Fibroblast of lung (primary cell): ENCODE results near the gene PHF14. TPM values are rescaled to one million over a fixed set of nuclear protein-coding genes. Genes with fewer than 3 reads are reported as not detected.

ENCODE experiments used
- DNase-seq, 2 donors: peaks; one replicate each; pipeline versions ENCODE4 v3.0.0 to v3.0.0-alpha.2; 2010; ENCODE audit warnings: low read depth in 2 of 2
- H2AFZ ChIP-seq: 2 replicates; pipeline ENCODE4 v1.5.1; 2012; ENCODE audit warnings: low read length, control low read depth, inconsistent platforms
- H3K27ac ChIP-seq: 2 replicates; pipeline ENCODE4 v1.5.1; 2011; ENCODE audit warnings: low read length, control low read depth; ENCODE audit not compliant: insufficient read depth
- H3K27me3 ChIP-seq: 2 replicates; pipeline ENCODE4 v1.5.1; 2011; ENCODE audit warnings: mild to moderate bottlenecking, low read length; ENCODE audit not compliant: control insufficient read depth, insufficient read depth
- H3K36me3 ChIP-seq: 2 replicates; pipeline ENCODE4 v1.5.1; 2011; ENCODE audit warnings: low read length; ENCODE audit not compliant: control insufficient read depth, insufficient read depth
- H3K4me1 ChIP-seq: 2 replicates; pipeline ENCODE4 v1.5.1; 2011; ENCODE audit warnings: low read length; ENCODE audit not compliant: control insufficient read depth, insufficient read depth; ENCODE audit errors: extremely low read depth
- H3K4me2 ChIP-seq: 2 replicates; pipeline ENCODE4 v1.5.1; 2011; ENCODE audit warnings: low read length, control low read depth; ENCODE audit not compliant: insufficient read depth; ENCODE audit errors: extremely low read depth
- H3K4me3 ChIP-seq, 4 experiments: fragments of 200-600 bp in 1 of 4; sonication (generic) in 1 of 4; replicated peaks in 1 of 4; 2 replicates each; pipeline ENCODE4 v1.5.1; 2011 to 2016; ENCODE audit warnings: low read length in 4 of 4, low read depth in 3 of 4, mild to moderate bottlenecking in 3 of 4, control low read depth in 2 of 4, inconsistent platforms in 1 of 4, mixed read lengths in 1 of 4; ENCODE audit not compliant: insufficient read depth in 1 of 4; ENCODE audit errors: control extremely low read depth in 1 of 4
- H3K79me2 ChIP-seq: 2 replicates; pipeline ENCODE4 v1.5.1; 2012; ENCODE audit warnings: mild to moderate bottlenecking, low read length, inconsistent platforms; ENCODE audit not compliant: control insufficient read depth, insufficient read depth
- H3K9ac ChIP-seq: 2 replicates; pipeline ENCODE4 v1.5.1; 2011; ENCODE audit warnings: mild to moderate bottlenecking, low read length, control low read depth; ENCODE audit not compliant: insufficient read depth
- H3K9me3 ChIP-seq: 2 replicates; pipeline ENCODE4 v1.5.1; 2012; ENCODE audit warnings: low read depth, low read length; ENCODE audit not compliant: control insufficient read depth, insufficient read depth
- H4K20me1 ChIP-seq: 2 replicates; pipeline ENCODE4 v1.5.1; 2011; ENCODE audit warnings: low read length; ENCODE audit not compliant: control insufficient read depth, insufficient read depth; ENCODE audit errors: extremely low read depth
- EZH2 ChIP-seq: IDR thresholded peaks from 2 replicates; pipeline ENCODE4 v1.5.1; 2012; ENCODE audit warnings: low read length, control low read depth, mild to moderate bottlenecking; ENCODE audit errors: missing control alignments
- polyA plus RNA-seq, 2 donors: library from polyadenylated mRNA; depleted of rRNA in 1 of 2; stranded (reverse) in 1 of 2; unstranded in 1 of 2; fragments of >200 nt; gene quantifications; 2 replicates each; pipeline ENCODE4 v1.2.1, GENCODE V29; 2011 to 2012; ENCODE audit warnings: missing spikeins in 1 of 2
- total RNA-seq: library from RNA; depleted of rRNA; stranded (reverse); fragments of >200 nt; gene quantifications from 2 replicates; pipeline ENCODE4 v1.2.1, GENCODE V29; 2014
- TF ChIP-seq, protein P1 (sequence below), 2 donors: IDR thresholded peaks in 1 of 2; conservative IDR thresholded peaks in 1 of 2; 1 replicate in 1 of 2; 2 replicates in 1 of 2; pipeline ENCODE4 v1.5.1; 2011 to 2012; ENCODE audit warnings: low read length in 2 of 2, control low read depth in 1 of 2, inconsistent platforms in 1 of 2, low read depth in 1 of 2, mild to moderate bottlenecking in 1 of 2

PHF14 gene
- total and polyA plus RNA-seq, 2 donors (not counting 1 experiment from before 2014, with no cell fraction given), result 18.8 to 29.6 TPM

DNA sequence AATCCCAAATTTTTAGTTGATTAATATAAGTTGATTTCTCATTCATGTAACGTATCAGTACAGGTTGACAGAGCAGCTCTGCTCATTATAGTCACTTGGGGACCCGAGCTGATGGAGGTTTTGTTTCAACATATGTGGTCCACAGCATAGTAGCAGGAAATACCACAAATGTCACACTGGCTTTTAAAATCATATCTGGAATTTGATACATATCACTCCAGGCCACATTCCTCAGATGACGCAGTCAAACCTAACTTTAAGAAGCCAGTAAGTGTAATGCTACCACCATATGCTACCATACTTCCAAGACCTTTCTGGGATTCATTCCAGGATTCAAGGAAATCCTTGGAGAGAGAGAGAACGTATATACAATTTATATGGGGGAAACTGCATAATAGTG lies 156.3 kb downstream of the PHF14 start:
- DNase-seq, result peak; percentile 76 to 82
- Histone ChIP-seq H3K27ac (no peak overlapping the region), H3K4me2 (no peak overlapping the region), H3K4me1 (no peaks in the 10 kb centered on the region), H4K20me1 (no peaks in the 10 kb centered on the region), H2AFZ (no peak overlapping the region), H3K27me3 (no peaks in the 10 kb centered on the region), H3K36me3 (no peaks in the 10 kb centered on the region), H3K9ac (no peak overlapping the region), H3K9me3 (no peaks in the 10 kb centered on the region), H3K4me3 (no peak overlapping the region), H3K79me2 (no peaks in the 10 kb centered on the region)
- TF ChIP-seq, protein P1, sequence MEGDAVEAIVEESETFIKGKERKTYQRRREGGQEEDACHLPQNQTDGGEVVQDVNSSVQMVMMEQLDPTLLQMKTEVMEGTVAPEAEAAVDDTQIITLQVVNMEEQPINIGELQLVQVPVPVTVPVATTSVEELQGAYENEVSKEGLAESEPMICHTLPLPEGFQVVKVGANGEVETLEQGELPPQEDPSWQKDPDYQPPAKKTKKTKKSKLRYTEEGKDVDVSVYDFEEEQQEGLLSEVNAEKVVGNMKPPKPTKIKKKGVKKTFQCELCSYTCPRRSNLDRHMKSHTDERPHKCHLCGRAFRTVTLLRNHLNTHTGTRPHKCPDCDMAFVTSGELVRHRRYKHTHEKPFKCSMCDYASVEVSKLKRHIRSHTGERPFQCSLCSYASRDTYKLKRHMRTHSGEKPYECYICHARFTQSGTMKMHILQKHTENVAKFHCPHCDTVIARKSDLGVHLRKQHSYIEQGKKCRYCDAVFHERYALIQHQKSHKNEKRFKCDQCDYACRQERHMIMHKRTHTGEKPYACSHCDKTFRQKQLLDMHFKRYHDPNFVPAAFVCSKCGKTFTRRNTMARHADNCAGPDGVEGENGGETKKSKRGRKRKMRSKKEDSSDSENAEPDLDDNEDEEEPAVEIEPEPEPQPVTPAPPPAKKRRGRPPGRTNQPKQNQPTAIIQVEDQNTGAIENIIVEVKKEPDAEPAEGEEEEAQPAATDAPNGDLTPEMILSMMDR (conservative IDR thresholded peaks at IDR 0.05 in 1 of 2, IDR thresholded peaks at IDR 0.05 in 1 of 2; ENCODE audit: low read depth in 1 of 2, low read length in 2 of 2), result no peak
- TF ChIP-seq EZH2, result no peak

DNA sequence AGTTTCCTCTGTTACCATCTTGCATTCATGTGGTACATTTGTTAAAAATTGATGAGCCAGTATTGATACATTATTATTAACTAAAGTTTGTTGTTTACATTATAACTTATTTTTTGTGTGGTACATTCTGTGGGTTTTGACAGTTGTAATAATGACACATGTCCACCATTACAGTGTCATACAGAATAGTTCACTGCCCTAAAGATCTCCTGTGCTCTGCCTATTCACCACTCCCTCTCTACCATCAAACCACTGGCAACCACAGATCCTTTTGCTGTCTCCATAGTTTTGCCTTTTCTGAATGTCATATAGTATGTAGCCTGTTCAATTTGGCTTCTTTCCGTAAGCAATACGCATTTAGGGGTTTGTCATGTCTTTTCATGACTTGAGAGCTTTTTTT lies 156.9 kb downstream of the PHF14 start:
- no peaks in the 10 kb centered on the region for H3K27me3 ChIP-seq
- H3K9me3 ChIP-seq, result no peaks in the 10 kb centered on the region
- no peak overlapping the region for H3K4me3 ChIP-seq
- H4K20me1 ChIP-seq, result no peaks in the 10 kb centered on the region
- H3K4me2 ChIP-seq, result no peak overlapping the region
- no peak overlapping the region for H2AFZ ChIP-seq
- no peak for DNase-seq
- H3K9ac ChIP-seq, result no peak overlapping the region
- H3K79me2 ChIP-seq, result no peaks in the 10 kb centered on the region
- TF ChIP-seq EZH2, result no peak
- TF ChIP-seq, protein P1 (conservative IDR thresholded peaks at IDR 0.05 in 1 of 2, IDR thresholded peaks at IDR 0.05 in 1 of 2; ENCODE audit: low read depth in 1 of 2, low read length in 2 of 2), result no peak
- H3K4me1 ChIP-seq, result no peaks in the 10 kb centered on the region
- no peaks in the 10 kb centered on the region for H3K36me3 ChIP-seq
- H3K27ac ChIP-seq, result no peak overlapping the region

DNA sequence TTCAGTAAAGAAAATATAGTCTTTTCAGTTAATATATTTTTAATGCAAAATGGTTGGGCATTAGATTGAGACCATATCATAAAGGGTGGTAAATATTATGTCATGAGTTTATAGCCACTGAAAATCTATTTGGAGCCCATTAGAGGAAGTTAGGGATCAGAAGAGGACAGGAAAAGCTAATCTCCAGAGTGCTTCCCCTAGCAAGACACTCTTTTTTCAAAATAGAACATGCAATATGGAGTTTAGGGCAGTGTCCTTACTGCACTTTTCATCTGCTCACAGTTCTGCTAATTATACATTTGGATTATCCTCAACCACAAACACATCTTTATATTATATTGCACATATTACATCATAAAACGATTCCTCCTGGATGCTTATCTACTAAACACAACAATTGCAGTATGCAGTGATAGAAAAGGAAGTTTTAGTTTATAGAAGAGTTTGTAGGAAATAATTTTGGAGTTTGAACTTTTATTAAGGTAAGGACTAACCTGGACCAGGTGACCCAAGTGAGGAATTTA lies 159.8 kb downstream of the PHF14 start:
- no peaks in the 10 kb centered on the region for H4K20me1 ChIP-seq
- DNase-seq, result no peak
- H2AFZ ChIP-seq, result no peak overlapping the region
- H3K4me1 ChIP-seq, result no peaks in the 10 kb centered on the region
- H3K27me3 ChIP-seq, result no peaks in the 10 kb centered on the region
- no peak overlapping the region for H3K9ac ChIP-seq
- no peaks in the 10 kb centered on the region for H3K36me3 ChIP-seq
- H3K27ac ChIP-seq, result no peak overlapping the region
- no peak overlapping the region for H3K4me3 ChIP-seq
- H3K4me2 ChIP-seq, result no peak overlapping the region
- no peaks in the 10 kb centered on the region for H3K79me2 ChIP-seq
- no peak for TF ChIP-seq EZH2
- TF ChIP-seq, protein P1 (conservative IDR thresholded peaks at IDR 0.05 in 1 of 2, IDR thresholded peaks at IDR 0.05 in 1 of 2; ENCODE audit: low read depth in 1 of 2, low read length in 2 of 2), result no peak
- H3K9me3 ChIP-seq, result no peaks in the 10 kb centered on the region
